Suprapubic skin (tissue), 4 donors: ENCODE results near the gene COA5. TPM values are rescaled to one million over a fixed set of nuclear protein-coding genes. Genes with fewer than 3 reads are reported as not detected.

ENCODE experiments used
- DNase-seq, 2 donors: peaks; one replicate each; pipeline ENCODE4 v3.0.0-alpha.2; 2019; ENCODE audit warnings: low spot score in 2 of 2
- H3K27ac ChIP-seq: fragments of 200-600 bp; sonication (generic); one replicate; pipeline ENCODE4 v1.5.1; 2019
- H3K27me3 ChIP-seq: fragments of 200-600 bp; sonication (generic); one replicate; pipeline ENCODE4 v1.5.1; 2019
- H3K36me3 ChIP-seq: fragments of 200-600 bp; sonication (generic); one replicate; pipeline ENCODE4 v1.5.1; 2019
- H3K4me1 ChIP-seq: fragments of 200-600 bp; sonication (generic); one replicate; pipeline ENCODE4 v1.5.1; 2019
- H3K4me3 ChIP-seq: fragments of 200-600 bp; sonication (generic); one replicate; pipeline ENCODE4 v1.5.1; 2019; ENCODE audit warnings: mild to moderate bottlenecking
- H3K9me3 ChIP-seq: fragments of 200-600 bp; sonication (generic); one replicate; pipeline ENCODE4 v1.5.1; 2019
- EP300 ChIP-seq: sonication (generic); formaldehyde crosslinking; IDR thresholded peaks from one replicate; pipeline ENCODE4 v1.6.1; 2017; ENCODE audit warnings: antibody characterized with exemption
- POLR2A ChIP-seq, 2 donors: fragments of 450-650 bp; IDR thresholded peaks; one replicate each; pipeline ENCODE4 v1.6.1; 2017; ENCODE audit warnings: antibody characterized with exemption in 2 of 2, mild to moderate bottlenecking in 2 of 2, moderate library complexity in 2 of 2
- POLR2AphosphoS5 ChIP-seq, 3 donors: sonication (generic); formaldehyde crosslinking; IDR thresholded peaks; one replicate each; pipeline ENCODE4 v1.6.1; 2017; ENCODE audit warnings: antibody characterized with exemption in 3 of 3
- WGBS: methylation state at CpG from one replicate; pipeline ENCODE4 v1.1.5; 2018; 5-methylcytosine and 5-hydroxymethylcytosine counted together
- total RNA-seq, 4 donors: library from RNA; depleted of rRNA; stranded (reverse); fragments of >200 nt; gene quantifications; one replicate each; pipeline ENCODE4 v1.1.0, GENCODE V29; 2016
- TF ChIP-seq, protein P1 (sequence below), 2 donors: fragments of 200-600 bp in 1 of 2; fragments of 450-650 bp in 1 of 2; sonication (generic) in 1 of 2; IDR thresholded peaks; one replicate each; pipeline ENCODE4 v1.5.1; 2016 to 2019; ENCODE audit warnings: antibody characterized with exemption in 2 of 2, mild to moderate bottlenecking in 1 of 2, moderate library complexity in 1 of 2

COA5 gene
- total RNA-seq, 4 donors from 2014 or later, result 22.9 to 42.7 (median 30.3) TPM

DNA sequence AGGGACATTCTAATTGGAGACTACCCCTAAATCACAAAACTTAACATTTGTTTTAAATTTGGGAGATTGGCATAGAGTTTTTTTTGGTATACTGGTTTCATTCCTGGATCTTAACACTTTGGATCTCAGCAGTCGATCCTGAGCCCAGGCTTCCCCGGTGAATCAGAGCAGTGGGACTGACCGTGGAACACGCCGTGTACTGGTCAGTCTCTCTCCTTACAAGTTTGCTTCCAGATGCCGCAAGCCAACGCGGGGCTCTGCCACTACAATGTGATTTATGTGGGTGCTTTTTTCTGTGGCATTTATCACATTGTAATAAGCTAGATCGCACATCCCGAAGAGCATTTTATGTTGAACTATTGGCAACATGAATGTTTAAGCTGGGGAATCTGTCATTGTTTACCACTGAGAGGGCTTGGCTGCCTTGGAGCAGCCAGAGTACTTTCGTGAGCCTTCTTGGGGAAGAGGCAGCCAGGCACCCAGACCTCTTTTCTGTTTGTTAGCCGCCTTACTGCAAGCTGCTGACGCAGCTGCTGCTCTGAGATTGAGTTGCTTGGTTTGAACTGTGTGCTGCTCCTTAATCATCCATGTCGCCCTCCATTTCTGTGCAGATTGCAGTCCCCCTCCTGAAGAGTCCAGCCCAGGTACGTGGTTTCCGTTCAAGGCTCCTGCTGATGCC is 49.3 kb downstream of the COA5 start:
- 94% methylated on average over 16 of the region's 16 CpGs for WGBS
- H3K4me1 ChIP-seq, result no peaks in the 10 kb centered on the region
- no peaks in the 10 kb centered on the region for H3K9me3 ChIP-seq
- H3K4me3 ChIP-seq, result no peak overlapping the region
- H3K27ac ChIP-seq, result no peak overlapping the region
- DNase-seq, result no peak
- no peak for TF ChIP-seq POLR2AphosphoS5 (IDR thresholded peaks at IDR 0.05)
- TF ChIP-seq POLR2A (IDR thresholded peaks at IDR 0.05), result no peak
- TF ChIP-seq EP300, result no peak
- TF ChIP-seq, protein P1, sequence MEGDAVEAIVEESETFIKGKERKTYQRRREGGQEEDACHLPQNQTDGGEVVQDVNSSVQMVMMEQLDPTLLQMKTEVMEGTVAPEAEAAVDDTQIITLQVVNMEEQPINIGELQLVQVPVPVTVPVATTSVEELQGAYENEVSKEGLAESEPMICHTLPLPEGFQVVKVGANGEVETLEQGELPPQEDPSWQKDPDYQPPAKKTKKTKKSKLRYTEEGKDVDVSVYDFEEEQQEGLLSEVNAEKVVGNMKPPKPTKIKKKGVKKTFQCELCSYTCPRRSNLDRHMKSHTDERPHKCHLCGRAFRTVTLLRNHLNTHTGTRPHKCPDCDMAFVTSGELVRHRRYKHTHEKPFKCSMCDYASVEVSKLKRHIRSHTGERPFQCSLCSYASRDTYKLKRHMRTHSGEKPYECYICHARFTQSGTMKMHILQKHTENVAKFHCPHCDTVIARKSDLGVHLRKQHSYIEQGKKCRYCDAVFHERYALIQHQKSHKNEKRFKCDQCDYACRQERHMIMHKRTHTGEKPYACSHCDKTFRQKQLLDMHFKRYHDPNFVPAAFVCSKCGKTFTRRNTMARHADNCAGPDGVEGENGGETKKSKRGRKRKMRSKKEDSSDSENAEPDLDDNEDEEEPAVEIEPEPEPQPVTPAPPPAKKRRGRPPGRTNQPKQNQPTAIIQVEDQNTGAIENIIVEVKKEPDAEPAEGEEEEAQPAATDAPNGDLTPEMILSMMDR (IDR thresholded peaks at IDR 0.05), result no peak
- H3K27me3 ChIP-seq, result no peaks in the 10 kb centered on the region
- H3K36me3 ChIP-seq, result peaks cover 45% of the 10 kb centered on the region

DNA sequence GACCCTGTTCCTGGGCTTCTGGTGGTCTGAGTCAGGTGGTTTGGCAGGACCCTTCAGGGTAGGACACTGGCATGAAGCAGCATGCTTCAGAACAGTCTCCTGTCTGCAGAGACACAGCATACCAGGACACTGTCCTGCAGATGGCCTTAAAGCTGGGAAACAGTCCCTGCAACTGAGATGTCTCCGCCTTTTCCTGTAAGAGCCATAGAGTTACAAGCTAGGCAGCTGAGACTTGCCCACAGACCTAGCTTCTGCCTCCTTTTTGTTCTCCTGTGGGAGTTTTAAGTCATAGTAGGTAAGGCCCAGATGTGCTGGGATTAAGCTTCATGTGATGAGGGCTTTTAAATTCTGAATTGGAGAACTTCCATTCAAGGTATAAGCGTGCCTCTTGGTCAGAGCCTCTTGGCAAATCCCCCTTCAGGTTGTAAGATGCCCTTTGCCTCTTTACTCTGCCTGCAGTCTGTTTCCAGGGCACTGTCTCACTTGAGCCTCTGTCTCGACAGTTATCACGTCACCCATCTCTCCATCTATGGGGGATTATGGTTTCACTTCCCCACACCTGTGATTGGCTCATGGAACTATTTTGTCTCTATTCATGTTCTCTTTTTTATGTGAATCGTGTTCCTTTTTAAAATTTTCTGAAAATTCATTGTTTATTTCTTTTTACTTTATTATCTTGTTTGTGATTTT is 51.8 kb downstream of the COA5 start:
- no peak for DNase-seq
- Histone ChIP-seq H3K9me3 (no peaks in the 10 kb centered on the region), H3K36me3 (peaks cover 68% of the 10 kb centered on the region), H3K27me3 (no peaks in the 10 kb centered on the region), H3K4me3 (no peak overlapping the region), H3K27ac (no peak overlapping the region), H3K4me1 (no peaks in the 10 kb centered on the region)
- WGBS, result 89% methylated on average over 5 of the region's 5 CpGs
- TF ChIP-seq POLR2A (IDR thresholded peaks at IDR 0.05) (no peak), EP300 (no peak), POLR2AphosphoS5 (IDR thresholded peaks at IDR 0.05) (no peak)
- TF ChIP-seq, protein P1 (IDR thresholded peaks at IDR 0.05), result no peak

DNA sequence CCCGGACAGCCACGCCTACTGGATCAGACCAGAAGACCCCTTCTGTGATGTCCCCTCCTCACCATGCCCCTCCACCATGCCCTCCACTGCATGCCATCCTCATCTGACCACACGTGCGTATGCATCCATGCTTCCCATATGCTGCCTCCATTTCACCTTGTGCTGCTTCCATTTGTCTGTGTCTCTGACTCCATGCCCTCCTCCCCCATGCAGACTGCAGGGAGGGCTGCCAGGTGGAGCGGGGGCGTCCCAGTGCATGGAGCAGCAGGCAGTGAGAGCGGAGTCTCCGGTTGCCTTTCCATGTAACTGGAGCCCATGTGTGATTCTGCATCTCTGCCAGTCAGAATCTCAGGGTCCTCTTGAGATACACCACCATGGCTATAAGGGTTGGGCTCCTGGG is 52.6 kb downstream of the COA5 start:
- TF ChIP-seq, protein P1 (IDR thresholded peaks at IDR 0.05), result no peak
- TF ChIP-seq POLR2A (IDR thresholded peaks at IDR 0.05) (no peak), POLR2AphosphoS5 (IDR thresholded peaks at IDR 0.05) (no peak), EP300 (no peak)
- H3K27me3 ChIP-seq, result no peaks in the 10 kb centered on the region
- no peaks in the 10 kb centered on the region for H3K4me1 ChIP-seq
- DNase-seq, result no peak
- H3K9me3 ChIP-seq, result no peaks in the 10 kb centered on the region
- no peak overlapping the region for H3K27ac ChIP-seq
- WGBS, result 92% methylated on average over 8 of the region's 8 CpGs
- peaks cover 66% of the 10 kb centered on the region for H3K36me3 ChIP-seq
- no peak overlapping the region for H3K4me3 ChIP-seq

DNA sequence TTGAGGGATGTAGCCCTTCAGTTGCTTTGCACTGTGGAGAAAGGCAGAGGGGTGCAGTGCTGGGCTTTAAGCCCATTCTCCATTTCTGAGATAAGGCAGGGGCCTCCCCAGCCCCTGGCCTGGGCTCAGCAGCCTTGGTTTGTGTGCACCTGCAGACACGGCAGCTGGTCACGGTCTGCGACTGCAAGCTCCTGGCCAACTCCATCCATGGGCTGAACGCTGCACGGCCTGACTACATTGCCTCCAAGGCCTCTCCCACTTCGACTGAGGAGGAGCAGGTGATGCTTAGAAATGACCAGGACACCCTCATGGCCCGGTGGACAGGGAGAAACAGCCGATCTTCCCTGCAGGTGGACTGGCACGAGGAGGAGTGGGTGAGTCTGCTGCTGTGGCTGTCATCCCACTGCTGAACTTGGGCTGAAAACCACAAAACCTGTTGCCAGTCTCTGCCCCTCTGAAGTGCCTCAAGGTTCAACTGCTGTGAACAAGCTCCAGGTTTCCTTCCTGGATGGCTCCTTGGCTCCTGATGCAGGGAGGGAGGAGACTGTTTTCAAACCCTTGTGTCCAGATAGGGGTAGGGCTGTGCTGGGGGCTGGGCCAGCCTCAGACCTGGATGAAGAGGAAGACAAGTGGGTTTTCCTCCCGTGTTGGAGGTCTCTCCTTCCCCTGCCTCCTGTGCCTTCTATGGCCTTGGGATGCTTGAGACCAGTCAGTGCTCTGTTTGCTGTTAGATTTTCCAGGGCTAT is 54.0 kb downstream of the COA5 start:
- no peak overlapping the region for H3K27ac ChIP-seq

More for the DNA sequence above, 54.0 kb downstream of the COA5 start:
- Histone ChIP-seq H3K36me3 (peaks cover 76% of the 10 kb centered on the region), H3K9me3 (no peaks in the 10 kb centered on the region), H3K4me1 (no peaks in the 10 kb centered on the region), H3K27me3 (no peaks in the 10 kb centered on the region), H3K4me3 (no peak overlapping the region)
- WGBS, result 93% methylated on average over 3 of the region's 10 CpGs
- DNase-seq, result no peak
- TF ChIP-seq POLR2A (IDR thresholded peaks at IDR 0.05), result no peak
- TF ChIP-seq, protein P1 (IDR thresholded peaks at IDR 0.05), result no peak
- TF ChIP-seq EP300, result no peak
- no peak for TF ChIP-seq POLR2AphosphoS5 (IDR thresholded peaks at IDR 0.05)
